Karpas-422 (cell line): ENCODE measurements around the gene KMT5C. TPM values are rescaled to one million over a fixed set of nuclear protein-coding genes. Genes with fewer than 3 reads are reported as not detected.

Source experiments
- DNase-seq: peaks from one replicate; pipeline ENCODE4 v3.0.0-alpha.2; 2015
- H2AFZ ChIP-seq: fragments of 200-600 bp; sonication (generic); 2 replicates; pipeline ENCODE4 v1.6.1; 2014; ENCODE audit warnings: antibody characterized with exemption, low read length, mixed read lengths
- H3K27ac ChIP-seq: fragments of 200-600 bp; sonication (generic); 2 replicates; pipeline ENCODE4 v1.5.1; 2014; ENCODE audit warnings: mild to moderate bottlenecking, low read length, moderate library complexity
- H3K27me3 ChIP-seq: fragments of 200-600 bp; sonication (generic); 2 replicates; pipeline ENCODE4 v1.6.1; 2014; ENCODE audit warnings: low read length, mixed read lengths
- H3K36me3 ChIP-seq: fragments of 200-600 bp; sonication (generic); 2 replicates; pipeline ENCODE4 v1.6.1; 2014; ENCODE audit warnings: low read length, mixed read lengths; ENCODE audit not compliant: insufficient read depth
- H3K4me1 ChIP-seq: fragments of 200-600 bp; sonication (generic); 2 replicates; pipeline ENCODE4 v1.6.1; 2014; ENCODE audit warnings: mild to moderate bottlenecking, low read length, mixed read lengths
- H3K4me2 ChIP-seq: fragments of 200-600 bp; sonication (generic); 2 replicates; pipeline ENCODE4 v1.6.1; 2014; ENCODE audit warnings: low read length, low read depth, mild to moderate bottlenecking; ENCODE audit not compliant: poor library complexity, severe bottlenecking
- H3K4me3 ChIP-seq: fragments of 200-600 bp; sonication (generic); 2 replicates; pipeline ENCODE4 v1.5.1; 2014; ENCODE audit warnings: mild to moderate bottlenecking, antibody characterized with exemption, low read length, mixed read lengths
- H3K79me2 ChIP-seq: fragments of 200-600 bp; sonication (generic); 2 replicates; pipeline ENCODE4 v1.6.1; 2014; ENCODE audit warnings: mild to moderate bottlenecking, low read length, mixed read lengths
- H3K9ac ChIP-seq: fragments of 200-600 bp; sonication (generic); 2 replicates; pipeline ENCODE4 v1.6.0; 2014; ENCODE audit warnings: low read length
- H3K9me2 ChIP-seq: fragments of 200-600 bp; sonication (generic), shearing (Covaris generic); replicated peaks from 2 replicates; pipeline ENCODE4 v1.6.0; 2014; ENCODE audit warnings: mild to moderate bottlenecking, low read length, moderate library complexity; ENCODE audit not compliant: insufficient read depth
- H3K9me3 ChIP-seq: fragments of 300-700, 200-600 bp; sonication (generic); 2 replicates; pipeline ENCODE4 v1.6.1; 2014; ENCODE audit warnings: low read length, mixed read lengths
- H4K20me1 ChIP-seq: fragments of 200-600 bp; sonication (generic); 2 replicates; pipeline ENCODE4 v1.6.1; 2014; ENCODE audit warnings: mild to moderate bottlenecking, antibody characterized with exemption, low read length, low read depth; ENCODE audit not compliant: insufficient read depth
- total RNA-seq: library from RNA; depleted of rRNA; stranded (reverse); fragments of >200 nt; shearing (Covaris generic); gene quantifications from 2 replicates; pipeline ENCODE4 v1.2.3, GENCODE V29; 2014; ENCODE audit warnings: low replicate concordance

Gene KMT5C
- total RNA-seq, 1 experiment from 2014 or later, result 10.3 TPM

- Histone ChIP-seq H3K36me3 (peaks cover 9% of the 10 kb centered on the region), H4K20me1 (peaks cover 30% of the 10 kb centered on the region), H3K27me3 (no peaks in the 10 kb centered on the region), H3K27ac (no peak overlapping the region), H3K9ac (no peak overlapping the region), H3K9me3 (no peaks in the 10 kb centered on the region), H3K4me1 (peaks cover 40% of the 10 kb centered on the region), H3K9me2 (no peaks in the 10 kb centered on the region), H2AFZ (no peak overlapping the region), H3K4me3 (no peak overlapping the region), H3K79me2 (peaks cover 12% of the 10 kb centered on the region), H3K4me2 (no peak overlapping the region)
- no peak for DNase-seq
Observed at GRCh38 chr19:55382013-55382412, 42.3 kb downstream of the KMT5C start.

DNA sequence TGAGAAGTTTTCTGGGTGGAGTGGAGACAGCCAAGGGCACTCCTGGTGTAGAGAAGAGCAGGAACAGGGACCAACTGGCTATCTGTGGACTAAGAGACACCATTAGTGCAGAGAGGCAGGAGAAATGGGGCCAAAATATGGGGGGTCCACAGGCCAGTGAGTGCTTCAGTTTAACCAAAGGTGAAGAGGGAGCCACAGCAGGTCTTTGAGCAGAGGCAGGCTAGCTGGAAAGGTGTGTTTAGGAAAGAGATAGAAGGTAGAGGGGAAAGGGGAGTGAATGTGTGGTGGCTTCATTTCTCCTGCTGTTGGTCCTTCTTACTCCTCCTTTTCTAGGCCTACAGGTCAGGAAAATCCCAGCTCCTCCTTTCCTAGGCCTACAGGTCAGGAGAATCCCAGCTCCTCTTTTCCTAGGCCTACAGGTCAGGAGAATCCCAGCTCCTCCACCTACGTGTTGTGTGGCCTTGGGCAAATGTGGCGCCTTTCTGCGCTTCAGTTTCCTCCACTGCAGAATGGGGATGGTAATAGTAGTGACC is 42.9 kb downstream of the KMT5C start:
- Histone ChIP-seq H3K4me1 (peaks cover 44% of the 10 kb centered on the region), H2AFZ (no peak overlapping the region), H3K79me2 (peaks cover 17% of the 10 kb centered on the region), H3K4me2 (peak overlapping the region; percentile 70), H3K27ac (no peak overlapping the region), H3K4me3 (peak overlapping the region; percentile 64), H3K36me3 (peaks cover 14% of the 10 kb centered on the region), H3K9ac (peak overlapping the region; percentile 66), H3K9me3 (no peaks in the 10 kb centered on the region), H3K27me3 (no peaks in the 10 kb centered on the region), H4K20me1 (peaks cover 34% of the 10 kb centered on the region), H3K9me2 (no peaks in the 10 kb centered on the region)
- DNase-seq, result no peak

DNA sequence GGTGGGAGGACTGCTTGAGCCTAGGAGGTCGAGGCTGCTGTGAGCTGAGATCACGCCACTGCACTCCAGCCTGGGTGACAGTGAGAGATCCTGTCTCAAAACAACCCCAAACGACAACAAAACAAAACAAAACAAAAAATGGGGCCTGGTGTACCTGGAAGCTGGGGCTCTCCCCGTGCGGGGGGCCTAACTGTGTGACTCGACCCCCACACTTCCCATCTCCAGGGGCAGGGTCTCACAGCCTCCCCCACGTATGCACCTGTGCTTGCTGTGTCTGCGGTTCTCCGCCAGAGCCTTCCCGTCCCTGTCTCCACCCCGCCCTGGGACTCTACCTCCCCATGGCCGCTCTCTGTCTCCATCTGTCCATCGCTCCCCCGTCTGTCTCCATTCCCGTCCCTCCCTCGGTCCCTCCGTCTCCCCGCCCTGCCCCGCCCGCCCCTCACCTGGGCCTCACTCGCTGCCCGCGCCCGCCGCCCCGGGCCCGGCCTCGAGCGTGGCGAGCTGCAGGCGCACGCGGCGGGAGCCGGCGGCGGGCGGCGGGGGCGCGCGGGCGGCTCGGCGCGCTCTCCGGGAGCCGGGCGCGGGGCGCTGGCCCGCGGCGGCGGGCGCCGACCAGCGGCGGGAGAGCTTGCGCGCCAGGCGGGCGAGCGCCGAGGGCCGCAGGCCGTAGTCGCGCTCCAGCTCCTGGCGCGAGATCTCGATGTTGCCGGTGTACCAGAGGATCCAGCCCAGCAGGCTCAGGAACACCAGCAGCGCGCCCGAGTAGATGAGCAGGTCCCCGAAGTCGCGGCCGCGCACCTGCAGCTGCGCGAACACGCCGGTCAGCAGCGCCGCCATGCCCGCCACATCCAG is 43.8 kb downstream of the KMT5C start:
- Histone ChIP-seq H3K4me3 (peak overlapping the region; percentile 99), H3K9ac (peak overlapping the region; percentile 83)

DNA sequence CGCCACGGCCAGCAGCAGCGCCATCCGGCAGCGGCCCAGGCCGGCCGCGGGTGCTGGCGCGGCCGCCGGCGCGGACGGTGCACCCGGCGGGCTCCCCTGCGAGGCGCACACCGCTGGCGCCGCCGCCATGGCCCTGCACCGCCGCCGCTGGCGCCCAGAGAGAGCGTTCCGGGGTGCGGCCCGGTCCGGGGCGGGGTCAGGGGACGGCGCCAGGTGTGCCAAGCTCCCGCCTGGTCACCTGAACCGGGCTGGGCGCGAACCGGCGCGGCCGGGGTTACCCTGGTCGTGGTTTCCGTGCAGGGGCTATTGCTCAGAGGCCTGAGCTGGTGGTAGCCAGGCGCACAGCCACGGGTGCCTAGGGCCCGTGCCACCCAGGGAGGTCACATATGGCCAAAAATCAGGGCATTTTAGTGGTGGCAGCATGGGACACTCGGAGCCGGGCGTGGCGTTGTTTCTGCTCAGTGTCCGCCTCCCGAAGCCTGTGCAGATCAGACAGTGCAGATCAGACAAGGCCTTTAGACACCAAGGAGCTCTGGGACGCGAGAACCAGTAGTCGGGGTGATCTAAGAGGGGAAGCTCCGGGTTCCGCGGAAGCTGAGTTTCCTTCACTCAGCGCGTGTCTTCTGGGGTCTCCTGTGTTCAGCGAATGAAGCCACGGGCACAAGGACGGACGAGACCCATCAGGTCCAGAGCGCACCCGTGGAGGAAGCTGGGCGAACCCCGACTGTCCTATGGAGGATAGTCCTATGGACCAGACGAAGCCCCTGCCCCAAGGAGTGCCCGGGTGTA is 44.6 kb downstream of the KMT5C start, which contains the start of gene TMEM238:
TSS of gene TMEM238 (minus strand) at position 162 of the 789 bp plus-strand sequence. CDS start at position 129, 33 bp downstream.
- peak within 1 kb of the TSS; percentile 58; the same call in 1 of the 2 replicates for H2AFZ ChIP-seq
- DNase-seq, result peak; percentile 81

More for the DNA sequence above, 43.8 kb downstream of the KMT5C start:
- peak; percentile 93 for DNase-seq
- Histone ChIP-seq H3K27me3 (no peaks in the 10 kb centered on the region), H2AFZ (0 out of 2 replicates have a peak overlapping the region, but pooled peaks have one; percentile 58), H3K4me2 (peak overlapping the region; percentile 92), H3K9me3 (no peaks in the 10 kb centered on the region), H3K4me1 (peaks cover 39% of the 10 kb centered on the region), H3K79me2 (peaks cover 17% of the 10 kb centered on the region), H3K36me3 (peaks cover 23% of the 10 kb centered on the region), H3K27ac (peak overlapping the region; percentile 35; the same call in 1 of the 2 replicates), H3K9me2 (no peaks in the 10 kb centered on the region), H4K20me1 (peaks cover 37% of the 10 kb centered on the region)

DNA sequence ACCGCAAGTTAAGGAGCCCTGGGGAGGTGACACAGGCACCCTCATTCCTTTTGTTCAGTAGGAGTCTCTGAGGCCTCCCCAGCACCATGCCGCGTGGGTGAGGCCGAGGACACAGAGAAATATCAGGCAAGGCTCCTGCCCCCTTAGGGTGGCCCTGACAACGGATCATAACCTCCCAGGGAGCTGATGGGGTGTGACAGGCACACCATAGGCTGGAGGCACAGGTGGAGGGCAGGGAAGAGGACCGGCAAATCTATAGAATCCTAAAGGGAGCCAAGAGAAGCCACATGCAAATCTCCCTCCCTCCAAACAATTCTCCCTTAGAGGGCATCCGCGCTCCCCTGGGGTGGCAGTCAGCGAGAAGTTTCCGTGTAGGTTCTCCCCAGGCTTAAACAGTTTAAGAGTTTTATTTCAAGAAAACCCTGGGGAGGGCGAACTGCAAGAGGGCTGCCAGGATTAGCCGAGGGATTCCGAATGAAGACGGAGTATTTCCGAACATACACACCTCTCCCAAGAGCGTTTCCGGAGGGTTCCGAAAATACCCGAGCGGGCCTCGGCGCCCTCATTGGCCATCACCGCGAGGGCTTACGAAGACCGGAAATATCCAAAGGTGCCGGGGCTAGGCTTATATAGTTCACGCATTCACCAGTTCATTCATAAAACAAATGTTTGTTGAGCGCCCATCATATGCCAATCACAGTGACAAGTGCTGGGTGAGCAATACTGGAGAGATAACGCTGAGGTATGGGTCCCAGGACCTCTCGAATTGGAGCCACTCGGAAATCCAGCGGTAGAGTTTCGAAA is 45.4 kb downstream of the KMT5C start:
- Histone ChIP-seq H3K4me1 (peaks cover 38% of the 10 kb centered on the region), H3K36me3 (peaks cover 26% of the 10 kb centered on the region), H3K4me2 (peak overlapping the region; percentile 92), H3K9me3 (no peaks in the 10 kb centered on the region), H3K27me3 (no peaks in the 10 kb centered on the region), H2AFZ (peak overlapping the region; percentile 74; the same call in 1 of the 2 replicates), H4K20me1 (peaks cover 40% of the 10 kb centered on the region), H3K4me3 (peak overlapping the region; percentile 99), H3K9me2 (no peaks in the 10 kb centered on the region), H3K79me2 (peaks cover 17% of the 10 kb centered on the region), H3K27ac (peak overlapping the region; percentile 92), H3K9ac (peak overlapping the region; percentile 83)
- DNase-seq, result peak; percentile 99

More for the DNA sequence above, 44.6 kb downstream of the KMT5C start, which contains the start of gene TMEM238:
- peaks cover 37% of the 10 kb centered on the region for H4K20me1 ChIP-seq
- no peaks in the 10 kb centered on the region for H3K27me3 ChIP-seq
- peaks cover 38% of the 10 kb centered on the region for H3K4me1 ChIP-seq
- no peaks in the 10 kb centered on the region for H3K9me3 ChIP-seq
- peaks cover 26% of the 10 kb centered on the region for H3K36me3 ChIP-seq
- H3K9ac ChIP-seq, result peak within 1 kb of the TSS; percentile 83
- H3K27ac ChIP-seq, result peak within 1 kb of the TSS; percentile 92
- no peaks in the 10 kb centered on the region for H3K9me2 ChIP-seq
- peaks cover 17% of the 10 kb centered on the region for H3K79me2 ChIP-seq
- H3K4me2 ChIP-seq, result peak within 1 kb of the TSS; percentile 92
- peak within 1 kb of the TSS; percentile 99 for H3K4me3 ChIP-seq

DNA sequence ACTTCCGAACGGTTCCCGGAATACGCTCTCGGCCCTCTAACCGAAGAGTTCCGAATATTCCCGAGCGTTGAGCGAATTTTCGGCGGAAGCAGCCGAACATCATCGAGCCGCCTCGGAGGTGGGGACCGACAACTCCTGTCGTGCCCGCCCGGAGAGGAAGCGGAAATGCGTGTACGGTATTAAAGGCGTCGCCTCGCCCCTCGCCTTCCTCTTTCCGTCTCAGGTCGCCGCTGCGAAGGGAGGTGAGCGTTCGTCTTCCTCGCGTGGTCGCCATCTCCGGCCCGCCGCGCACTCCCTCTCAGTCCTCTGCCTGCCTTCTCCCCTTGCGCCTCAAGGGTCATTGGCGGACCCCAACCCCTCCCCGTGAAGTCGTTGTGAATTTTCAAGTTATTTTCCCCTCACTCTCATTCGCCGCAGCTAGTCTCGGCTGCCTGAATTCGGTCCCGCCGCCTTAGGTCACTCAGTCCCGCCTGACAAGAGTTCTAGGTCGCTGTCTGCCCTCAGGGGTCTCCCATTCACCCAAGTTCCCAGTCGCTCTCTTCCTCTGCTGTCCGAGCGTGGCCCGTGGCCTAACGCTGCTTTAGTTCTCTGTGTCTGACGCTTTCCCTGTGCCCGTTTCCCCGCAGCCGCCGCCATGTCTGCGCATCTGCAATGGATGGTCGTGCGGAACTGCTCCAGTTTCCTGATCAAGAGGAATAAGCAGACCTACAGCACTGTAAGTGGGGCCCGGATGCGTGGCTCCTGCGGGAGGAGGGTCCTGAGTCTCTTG is 46.2 kb downstream of the KMT5C start, which contains the start of gene RPL28:
TSS of gene RPL28 (plus strand) at position 209 of the 769 bp plus-strand sequence. CDS start at position 635, 426 bp downstream.
- peak within 1 kb of the TSS; percentile 99 for H3K9ac ChIP-seq
- peak within 1 kb of the TSS; percentile 99 for H3K4me3 ChIP-seq
- no peaks in the 10 kb centered on the region for H3K27me3 ChIP-seq
- peaks cover 41% of the 10 kb centered on the region for H4K20me1 ChIP-seq
- H2AFZ ChIP-seq, result peak within 1 kb of the TSS; percentile 74; the same call in 1 of the 2 replicates
- H3K27ac ChIP-seq, result peak within 1 kb of the TSS; percentile 92
- peak within 1 kb of the TSS; percentile 92 for H3K4me2 ChIP-seq
- H3K36me3 ChIP-seq, result peaks cover 26% of the 10 kb centered on the region
- H3K4me1 ChIP-seq, result peaks cover 38% of the 10 kb centered on the region
- H3K79me2 ChIP-seq, result peaks cover 17% of the 10 kb centered on the region
- H3K9me3 ChIP-seq, result no peaks in the 10 kb centered on the region
- DNase-seq, result peak; percentile 100
- H3K9me2 ChIP-seq, result no peaks in the 10 kb centered on the region

DNA sequence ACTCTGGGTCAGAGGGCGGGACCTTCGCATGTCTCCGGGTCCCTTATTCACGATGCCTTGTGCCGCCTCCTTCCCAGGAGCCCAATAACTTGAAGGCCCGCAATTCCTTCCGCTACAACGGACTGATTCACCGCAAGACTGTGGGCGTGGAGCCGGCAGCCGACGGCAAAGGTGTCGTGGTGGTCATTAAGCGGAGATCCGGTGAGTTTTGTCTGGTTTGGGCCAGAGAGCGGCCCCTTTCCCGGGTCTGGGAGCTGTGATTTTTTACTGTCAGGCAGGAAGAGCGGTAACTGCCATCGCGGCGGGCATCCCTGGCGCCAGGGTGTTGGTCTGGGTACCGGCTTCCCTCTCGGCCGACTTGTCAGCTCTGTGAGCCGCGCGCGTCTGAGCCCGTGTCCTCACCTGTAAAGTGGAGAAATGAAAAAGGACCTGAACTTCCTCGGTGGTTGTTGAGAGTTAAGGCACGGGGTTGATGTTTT is 46.9 kb downstream of the KMT5C start:
- Histone ChIP-seq H3K4me1 (peaks cover 38% of the 10 kb centered on the region), H4K20me1 (peaks cover 48% of the 10 kb centered on the region)

More for the DNA sequence above, 46.9 kb downstream of the KMT5C start:
- Histone ChIP-seq H3K4me2 (peak overlapping the region; percentile 92), H3K79me2 (peaks cover 17% of the 10 kb centered on the region), H3K27me3 (no peaks in the 10 kb centered on the region), H3K36me3 (peaks cover 26% of the 10 kb centered on the region), H2AFZ (no peak overlapping the region), H3K9me3 (no peaks in the 10 kb centered on the region), H3K9ac (peak overlapping the region; percentile 99), H3K9me2 (no peaks in the 10 kb centered on the region), H3K4me3 (peak overlapping the region; percentile 99), H3K27ac (peak overlapping the region; percentile 92; the same call in 1 of the 2 replicates)
- no peak for DNase-seq
